CMK (cell line): ENCODE data around the gene IL12RB1.
A peak's percentile ranks its signal among the peaks of the same experiment; 100 is the strongest.
"Not testable (repeated sequence)": the region's sequence is repeated elsewhere in the genome, so short reads cannot be mapped to it uniquely, and the experiment has no call there.

Experiments
- DNase-seq: peaks from one replicate; pipeline ENCODE4 v3.0.0-alpha.2; 2010; ENCODE audit warnings: low read depth

IL12RB1 gene

DNA sequence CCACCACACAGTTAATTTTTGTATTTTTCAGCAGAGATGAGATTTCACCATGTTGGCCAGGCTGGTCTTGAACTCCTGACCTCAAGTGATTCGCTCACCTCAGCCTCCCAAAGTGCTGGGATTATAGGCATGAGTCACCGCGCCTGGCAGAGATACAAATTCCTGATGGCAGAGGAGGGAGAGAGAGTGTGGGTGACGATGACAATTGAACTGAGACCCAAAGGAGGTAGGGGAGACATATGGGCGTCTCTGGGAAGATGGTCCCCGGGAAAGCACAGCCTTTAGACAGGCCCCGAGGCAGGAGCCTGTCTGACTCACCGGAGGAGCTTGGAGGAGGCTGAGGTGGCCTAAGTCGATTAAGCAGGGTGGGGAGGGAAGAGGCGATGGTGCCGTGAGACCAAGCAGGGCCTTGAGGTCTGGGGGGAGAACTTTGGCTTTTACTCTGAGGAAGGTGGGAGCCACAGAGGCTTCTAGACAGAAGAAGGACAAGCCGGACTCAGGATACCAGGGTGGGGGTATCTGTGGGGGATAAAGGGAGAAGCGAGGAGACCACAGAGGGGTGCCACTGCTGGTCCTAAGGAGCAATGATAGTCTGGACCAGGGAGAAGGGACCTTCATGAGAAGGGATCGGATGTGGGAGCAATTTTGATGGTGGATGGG lies 40.5 kb downstream of the IL12RB1 start:
- DNase-seq, result no peak

DNA sequence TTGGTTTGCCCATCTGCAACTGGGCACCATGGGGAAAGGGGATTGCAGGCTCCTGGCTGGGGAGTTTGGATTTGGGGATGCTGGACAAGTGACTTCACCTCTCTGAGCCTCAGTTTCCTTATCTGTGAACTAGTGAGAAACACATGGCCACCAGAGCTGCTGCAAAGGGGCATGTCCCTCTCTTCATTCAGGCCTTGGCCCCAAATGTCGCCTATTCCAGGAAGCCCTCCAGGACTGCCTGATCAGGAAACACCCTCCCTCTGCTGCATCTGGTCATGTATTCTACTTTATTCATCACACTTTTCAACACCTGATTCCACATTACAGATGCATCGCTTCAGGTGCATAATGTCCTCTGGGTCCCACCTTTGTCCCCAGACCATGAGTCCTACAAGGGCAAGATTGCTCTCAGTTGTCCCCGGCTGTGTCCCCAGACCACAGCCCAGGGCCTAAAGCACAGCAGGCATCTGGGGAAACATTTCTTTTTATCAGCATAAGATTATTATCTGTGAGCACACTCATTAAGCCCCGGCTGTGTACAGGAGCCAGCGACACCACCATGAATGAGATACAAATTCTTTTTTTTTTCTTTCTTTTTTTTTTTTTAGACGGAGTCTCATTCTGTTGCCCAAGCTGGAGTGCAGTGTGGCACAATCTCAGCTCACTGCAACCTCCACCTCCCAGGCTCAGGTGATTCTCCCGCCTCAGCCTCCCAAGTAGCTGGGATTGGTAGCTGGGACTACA lies 41.3 kb downstream of the IL12RB1 start:
- DNase-seq, result no peak

DNA sequence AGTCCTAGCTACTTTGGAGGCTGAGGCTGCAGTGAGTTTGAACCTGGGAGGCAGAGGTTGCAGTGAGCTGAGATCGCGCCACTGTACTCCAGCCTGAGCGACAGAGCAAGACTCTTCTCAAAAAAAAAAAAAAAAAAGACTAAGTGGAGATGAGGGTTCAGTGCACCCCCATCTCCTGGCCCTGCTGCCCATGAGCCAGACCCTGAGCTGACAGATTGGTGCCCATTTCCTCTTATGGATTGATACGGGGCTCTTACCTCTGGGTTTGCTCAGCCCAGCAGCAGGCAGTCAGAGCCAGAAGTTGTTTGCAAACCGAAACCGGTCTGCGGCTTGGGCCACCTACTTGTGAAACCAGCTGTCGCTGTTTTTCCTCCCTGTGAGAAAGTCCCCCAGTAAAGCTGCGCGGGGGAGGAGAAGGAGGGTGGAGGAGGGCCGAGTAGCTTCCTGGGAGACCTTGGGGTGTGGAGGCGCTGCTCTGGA lies 41.9 kb downstream of the IL12RB1 start:
- DNase-seq, result no peak

DNA sequence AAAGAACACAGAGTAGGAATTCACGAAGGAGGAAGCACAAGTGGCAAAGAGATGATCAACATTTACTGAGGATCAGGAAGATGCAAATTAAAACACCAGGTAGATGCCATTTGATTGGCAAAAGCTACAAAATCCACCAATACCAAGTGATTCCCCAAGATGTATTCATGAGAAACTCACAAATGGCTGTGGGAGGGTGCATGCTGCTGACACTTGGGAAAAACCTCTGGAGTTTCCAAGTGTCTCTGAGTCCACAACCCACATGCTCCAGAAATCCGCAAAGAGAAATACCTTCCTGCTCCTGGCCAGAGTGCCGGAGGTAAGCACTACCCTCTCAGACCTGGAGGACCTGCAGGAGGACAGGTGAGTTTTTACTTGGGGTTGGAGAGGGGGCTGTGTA lies 43.1 kb downstream of the IL12RB1 start:
- no peak for DNase-seq

DNA sequence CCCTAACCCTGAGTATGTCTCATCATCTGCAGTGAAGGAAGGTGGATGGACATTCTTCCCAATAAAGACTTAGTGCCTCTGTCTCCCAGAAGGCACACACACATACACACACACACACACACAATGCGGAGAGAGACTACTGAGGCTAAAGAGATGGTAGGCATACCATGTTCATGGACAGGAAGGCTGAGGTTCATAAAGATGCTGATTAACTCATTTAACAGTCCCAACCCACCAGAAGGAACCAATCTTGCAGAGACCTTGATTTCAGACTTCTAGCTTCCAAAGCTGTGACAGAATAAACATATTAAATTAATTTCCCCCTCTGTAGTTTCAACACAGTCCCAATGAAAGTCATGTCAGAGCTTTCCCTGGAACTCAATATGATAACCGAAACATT lies 45.7 kb downstream of the IL12RB1 start:
- no peak for DNase-seq

DNA sequence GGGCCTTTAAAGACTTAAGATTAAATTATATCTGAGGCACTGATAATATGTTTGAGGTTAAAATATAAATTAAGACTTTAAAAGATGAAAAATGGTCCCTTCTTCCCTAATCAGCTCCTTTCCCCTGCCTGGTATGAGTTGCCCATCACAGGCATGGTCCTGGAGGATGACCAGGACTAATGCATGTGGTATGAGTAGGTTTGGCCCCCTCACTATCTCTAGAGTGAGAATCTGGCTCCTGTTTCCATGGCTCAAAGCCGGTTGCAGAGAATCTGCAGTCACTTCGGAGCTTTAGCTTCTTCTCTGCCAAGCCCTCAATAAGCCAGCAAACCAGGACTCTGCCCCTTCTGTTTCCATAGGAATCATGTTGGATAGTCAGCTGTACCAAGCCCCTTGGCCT lies 54.6 kb downstream of the IL12RB1 start:
- DNase-seq, result not testable (repeated sequence)

DNA sequence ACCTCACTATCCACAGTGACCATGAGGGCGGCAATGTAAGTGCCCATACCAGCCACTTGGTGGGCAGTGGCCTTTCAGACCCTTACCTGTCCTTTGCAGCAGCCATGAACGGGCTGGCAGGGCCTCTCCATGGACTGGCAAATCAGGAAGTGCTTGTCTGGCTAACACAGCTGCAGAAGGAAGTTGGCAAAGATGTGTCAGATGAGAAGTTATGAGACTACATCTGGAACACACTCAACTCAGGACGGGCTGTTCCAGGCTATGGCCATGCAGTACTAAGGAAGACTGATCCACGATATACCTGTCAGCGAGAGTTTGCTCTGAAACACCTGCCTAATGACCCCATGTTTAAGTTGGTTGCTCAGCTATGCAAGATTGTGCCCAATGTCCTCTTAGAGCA lies 55.3 kb downstream of the IL12RB1 start:
- DNase-seq, result not testable (repeated sequence)

DNA sequence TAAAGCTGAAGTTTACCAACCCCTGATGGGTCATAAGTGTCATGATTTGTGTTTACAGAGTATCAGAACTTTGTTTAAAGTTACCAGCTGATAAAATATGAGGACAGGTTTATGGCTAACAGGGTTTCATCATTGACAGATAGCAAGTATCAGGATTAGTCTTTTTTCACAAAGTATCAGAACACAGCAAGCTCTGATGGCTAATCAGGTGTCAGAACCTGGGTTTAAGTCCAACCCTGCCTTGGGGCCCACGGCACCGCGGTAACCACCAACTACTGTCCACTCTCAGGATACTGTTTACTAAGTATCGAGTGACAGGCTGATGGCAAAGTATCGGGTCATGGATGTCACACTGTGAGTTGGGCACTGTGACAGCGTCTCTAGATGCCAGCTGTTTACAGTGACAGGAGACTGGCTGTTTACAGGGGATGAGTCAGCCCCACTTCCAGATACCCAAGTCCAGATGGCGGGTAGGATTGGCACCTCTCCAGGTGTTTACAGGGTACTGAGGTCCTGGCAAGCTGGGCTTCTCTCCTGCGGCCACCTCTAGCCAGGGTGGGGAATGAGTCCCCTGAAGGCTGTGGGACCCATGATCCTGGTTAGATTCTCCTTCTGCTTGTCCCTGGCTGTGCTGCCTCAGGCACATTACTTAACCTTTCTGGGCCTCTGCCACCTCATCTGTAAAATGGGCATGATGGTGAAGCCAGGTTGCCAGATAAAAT lies 57.0 kb downstream of the IL12RB1 start:
- DNase-seq, result no peak

DNA sequence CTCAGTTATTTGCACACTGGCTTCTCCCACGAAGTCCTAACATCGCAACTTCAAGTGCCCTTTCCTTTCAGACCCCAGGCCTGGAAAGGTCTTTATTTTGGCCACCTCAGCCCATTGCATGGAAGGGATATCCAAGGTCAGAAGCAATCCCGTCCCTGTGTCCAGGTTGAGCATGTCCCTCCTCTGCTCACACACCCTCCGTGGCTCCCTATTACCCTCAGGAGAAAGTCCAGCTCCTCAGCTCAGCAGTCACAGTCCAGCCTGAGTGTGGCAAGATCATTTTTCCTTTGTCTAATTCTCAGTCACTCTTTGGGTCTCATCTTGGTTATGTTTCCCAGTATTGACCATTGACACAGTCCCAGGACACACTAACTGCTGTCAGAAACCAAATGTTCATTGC lies 59.6 kb downstream of the IL12RB1 start:
- no peak for DNase-seq

DNA sequence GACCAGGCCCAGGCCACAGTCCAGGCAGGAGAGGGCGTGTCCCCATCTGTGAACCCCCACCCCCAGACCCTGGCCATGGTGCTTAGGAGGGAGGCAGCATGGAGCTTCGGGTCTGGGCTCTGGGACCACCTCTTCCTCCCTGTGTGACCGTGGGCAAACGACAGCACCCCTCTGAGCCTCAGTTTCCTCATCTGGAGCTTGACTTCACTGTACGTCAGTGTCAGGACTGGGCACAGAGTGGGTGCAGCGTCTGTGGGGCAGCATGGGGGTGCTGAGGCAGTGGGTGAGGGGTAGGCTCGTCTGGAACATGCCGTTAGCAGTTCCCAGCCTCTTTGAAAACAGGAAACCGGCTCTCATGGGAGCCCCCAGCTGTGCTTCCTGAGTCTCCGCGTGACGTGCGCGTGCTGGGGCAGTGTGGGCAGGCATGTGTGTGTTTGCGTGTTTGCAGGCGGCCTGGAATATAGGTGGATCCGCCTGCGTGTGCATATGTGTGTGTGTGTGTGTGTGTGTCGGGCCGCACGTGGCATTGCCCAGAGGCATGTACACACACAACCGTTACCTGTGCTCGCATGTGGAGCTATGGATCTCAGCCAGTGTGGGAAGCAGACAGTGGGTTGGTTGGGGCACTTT lies 63.0 kb downstream of the IL12RB1 start:
- peak; percentile 63 for DNase-seq

DNA sequence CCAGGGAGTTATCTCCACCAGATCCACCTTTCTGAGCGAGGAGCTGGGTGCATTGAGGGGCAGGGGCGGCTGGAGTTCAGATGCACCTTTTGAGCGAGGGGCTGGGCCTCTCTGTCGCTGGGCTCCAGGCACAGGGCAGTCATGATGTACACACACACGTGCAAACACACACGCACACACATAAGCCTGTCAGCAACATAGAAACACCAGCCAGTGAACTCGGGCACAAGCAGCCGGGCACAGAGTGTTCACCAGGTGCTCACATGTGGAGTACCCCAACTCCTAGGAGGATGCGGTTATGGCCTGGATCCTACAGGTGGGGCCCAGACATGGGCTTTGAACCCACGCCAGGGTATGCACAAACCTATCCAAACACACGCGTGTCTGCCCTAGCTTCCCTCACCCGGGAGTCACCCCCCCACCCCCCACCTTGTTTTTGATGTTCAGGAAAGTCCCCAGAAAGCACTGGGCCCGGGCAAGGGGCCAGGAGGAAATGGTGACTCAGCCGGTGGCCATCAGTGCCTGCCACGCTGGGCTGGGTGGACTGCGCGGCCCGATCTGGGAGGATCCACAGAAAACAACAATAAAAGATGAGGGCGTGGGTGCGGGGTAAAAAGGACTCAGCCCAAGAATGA lies 65.5 kb downstream of the IL12RB1 start:
- DNase-seq, result no peak

DNA sequence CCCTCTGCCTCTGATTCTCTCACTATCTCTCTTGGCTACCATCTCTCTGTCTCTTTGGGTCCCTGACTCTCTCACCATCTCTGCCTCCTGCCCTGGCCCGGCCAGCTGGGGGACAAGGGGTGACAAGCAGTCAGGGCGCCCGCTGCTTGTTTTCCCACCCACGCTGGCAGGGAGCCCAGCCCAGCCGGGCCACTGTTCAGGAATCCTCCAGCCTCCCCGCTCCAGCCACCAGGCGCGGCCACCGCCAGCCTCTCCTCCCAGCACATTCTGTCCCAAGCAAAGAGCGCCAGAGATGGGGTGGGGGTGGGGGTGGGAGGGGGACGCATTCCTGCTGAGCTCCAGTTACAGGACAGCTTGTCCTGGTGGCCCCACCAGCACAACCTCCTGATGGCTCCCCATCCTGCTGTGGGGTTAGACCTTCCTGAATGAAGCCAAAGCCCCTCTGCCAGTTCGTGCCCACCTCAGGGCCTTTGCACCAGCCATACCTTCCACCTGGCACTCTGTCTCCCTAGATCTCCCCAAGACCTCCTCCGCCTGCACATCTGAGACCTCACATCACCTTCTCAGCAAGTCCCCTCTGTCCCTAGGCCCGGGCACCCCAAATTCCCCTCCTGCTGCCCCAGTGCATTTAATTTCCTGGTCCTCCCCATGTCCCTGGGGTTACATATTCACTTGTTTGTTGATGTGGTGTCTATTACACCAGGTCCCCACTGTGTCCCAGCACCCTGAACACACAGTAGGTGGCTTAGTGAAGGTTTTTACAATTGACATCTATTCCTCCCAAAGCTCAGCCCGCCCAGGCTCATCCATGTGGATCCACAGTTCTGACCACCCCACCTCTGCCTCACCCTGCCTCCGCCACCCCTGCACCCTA lies 66.3 kb downstream of the IL12RB1 start:
- no peak for DNase-seq

DNA sequence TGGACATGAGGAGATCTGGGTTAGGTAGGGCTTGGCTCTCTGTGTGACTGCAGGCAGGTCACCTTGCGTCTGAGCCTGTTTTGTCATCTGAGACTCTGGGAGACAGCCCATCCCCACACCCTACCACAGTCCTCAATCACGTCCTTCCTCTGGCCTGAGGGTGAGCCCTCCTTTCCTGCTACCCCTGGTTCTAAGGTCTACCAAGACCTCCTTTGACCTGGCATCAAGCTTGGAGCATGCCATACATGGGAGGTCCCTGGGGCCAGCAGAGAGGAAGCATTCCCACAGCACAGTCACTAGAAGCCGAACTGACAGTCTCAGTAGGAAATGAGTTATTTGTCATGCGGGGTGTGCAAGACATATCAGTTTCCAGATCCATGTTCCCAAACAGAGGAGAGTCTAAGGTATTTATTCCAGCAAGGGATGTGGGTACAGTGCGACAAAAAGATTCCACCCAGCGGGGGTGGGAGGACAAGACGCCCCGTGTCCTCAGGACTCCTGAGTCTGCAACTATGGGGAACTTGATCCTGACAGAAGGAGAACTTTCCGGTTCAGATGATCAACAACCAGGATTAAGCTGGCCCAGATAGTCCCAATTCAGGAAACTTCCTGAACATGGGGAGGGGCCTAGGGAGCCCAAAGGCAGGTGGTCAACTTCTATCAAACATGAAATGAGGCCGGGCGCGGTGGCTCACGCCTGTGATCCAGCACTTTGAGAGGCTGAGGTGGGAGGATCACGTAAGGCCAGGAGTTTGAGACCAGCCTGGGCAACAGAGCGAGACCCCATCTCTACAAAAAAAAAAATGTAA lies 69.3 kb downstream of the IL12RB1 start:
- no peak for DNase-seq

DNA sequence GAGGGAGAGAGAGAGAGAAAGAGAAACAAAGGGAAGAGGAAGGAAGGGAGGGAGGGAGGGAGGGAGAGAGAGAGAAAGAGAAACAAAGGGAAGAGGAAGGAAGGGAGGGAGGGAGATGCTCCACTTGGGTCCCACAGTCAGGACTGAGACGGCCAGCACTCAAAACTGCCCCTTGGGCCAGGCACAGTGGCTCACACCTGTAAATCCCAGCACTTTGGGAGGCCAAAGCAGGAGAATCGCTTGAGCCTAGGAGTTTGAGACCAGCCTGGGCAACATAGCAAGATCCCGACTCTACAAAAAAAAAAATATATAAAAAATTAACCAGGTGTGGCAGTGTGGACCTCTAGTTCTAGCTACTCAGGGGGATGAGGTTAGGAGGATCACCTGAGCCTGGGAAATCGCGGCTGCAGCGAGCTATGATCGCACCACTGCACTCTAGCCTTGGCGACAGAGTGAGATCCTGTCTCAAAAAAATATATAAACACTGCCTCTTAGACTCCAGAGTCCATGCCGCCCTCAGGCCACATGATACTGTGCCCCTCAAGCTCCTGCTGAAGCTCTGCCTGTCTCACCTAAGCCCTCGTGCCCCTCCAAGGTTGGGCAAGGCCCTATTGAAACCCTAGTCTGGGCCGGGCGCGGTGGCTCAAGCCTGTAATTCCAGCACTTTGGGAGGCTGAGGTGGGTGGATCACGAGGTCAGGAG lies 70.4 kb downstream of the IL12RB1 start:
- no peak for DNase-seq

DNA sequence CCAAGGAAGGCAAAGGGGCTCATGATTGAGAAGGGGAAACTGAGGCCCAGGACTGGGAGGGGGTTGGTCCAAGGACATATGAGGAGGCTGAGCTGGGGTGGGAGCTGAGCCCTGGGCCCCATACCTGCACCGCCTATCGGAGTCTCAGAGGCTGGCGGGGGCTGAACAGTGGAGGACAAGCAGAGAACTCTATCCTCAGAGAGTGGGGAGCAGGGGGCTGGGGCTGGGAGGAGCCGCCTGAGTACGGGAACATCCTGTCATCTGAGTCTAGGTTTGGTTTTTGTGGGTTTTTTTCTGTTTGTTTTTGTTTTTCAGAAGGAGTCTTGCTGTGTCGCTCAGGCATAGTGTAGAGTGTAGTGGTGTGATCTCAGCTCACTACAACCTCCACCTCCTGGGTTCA lies 72.5 kb downstream of the IL12RB1 start:
- DNase-seq, result no peak

DNA sequence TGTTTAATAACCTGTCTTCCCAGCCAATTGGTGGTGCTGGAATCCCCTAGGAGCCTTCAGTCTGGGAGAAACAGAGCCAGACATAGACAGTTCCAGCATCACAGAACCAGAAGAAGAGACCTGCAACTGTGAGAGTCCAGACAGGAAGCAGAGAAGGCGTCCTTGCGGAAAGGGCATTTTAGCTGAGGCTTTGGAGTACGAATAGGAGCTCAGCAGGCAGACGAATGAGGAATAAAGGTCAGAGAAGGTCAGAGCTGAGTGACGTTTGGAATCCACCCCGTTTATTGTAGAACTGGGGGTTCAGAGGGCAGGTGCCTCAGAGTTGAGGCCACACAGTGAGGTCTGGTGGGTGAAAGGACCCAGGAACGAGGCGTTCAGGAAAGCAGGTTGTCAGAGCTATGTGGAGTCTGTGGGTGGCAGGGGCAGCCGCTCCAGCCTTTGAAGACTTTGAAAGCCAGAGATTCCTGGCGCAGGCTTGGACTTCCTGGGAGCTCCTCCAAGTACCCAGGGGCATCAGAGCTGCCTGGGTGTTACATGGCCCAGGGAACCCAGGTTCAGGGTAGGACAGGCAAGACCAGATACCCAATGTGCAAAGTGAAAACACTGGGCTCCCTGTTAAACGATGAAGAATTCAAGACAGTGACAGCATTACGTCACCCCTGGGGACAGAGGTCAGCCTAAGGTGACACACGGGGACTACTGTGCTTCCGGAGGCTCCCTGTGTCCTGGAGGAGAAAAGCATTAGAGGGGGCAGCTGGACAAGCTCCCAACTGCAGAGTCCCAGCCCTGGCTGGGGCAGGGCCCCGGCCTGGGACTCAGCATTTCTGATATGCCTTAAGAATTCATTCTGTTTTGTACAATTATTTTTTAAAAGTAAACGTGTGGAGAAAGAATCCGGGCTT lies 73.3 kb downstream of the IL12RB1 start:
- no peak for DNase-seq

DNA sequence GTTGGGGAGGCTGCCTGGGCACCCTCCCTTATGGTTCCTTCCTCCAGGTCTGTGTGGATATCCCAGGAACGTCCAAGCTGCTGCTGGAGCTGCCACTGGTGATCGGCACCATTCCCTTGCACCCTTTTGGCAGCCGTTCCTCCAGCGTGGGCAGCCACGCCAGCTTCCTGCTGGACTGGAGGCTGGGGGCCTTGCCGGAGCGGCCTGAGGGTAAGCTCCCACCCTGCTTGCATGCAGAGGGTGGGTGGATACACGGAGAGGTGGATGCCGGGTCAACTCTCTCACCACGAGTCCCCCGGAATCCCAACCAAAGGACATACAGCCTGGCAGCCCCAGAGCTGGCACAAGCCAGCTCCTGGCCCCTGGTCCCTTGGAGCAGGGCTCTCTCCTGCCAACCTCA lies 76.6 kb downstream of the IL12RB1 start:
- DNase-seq, result no peak

DNA sequence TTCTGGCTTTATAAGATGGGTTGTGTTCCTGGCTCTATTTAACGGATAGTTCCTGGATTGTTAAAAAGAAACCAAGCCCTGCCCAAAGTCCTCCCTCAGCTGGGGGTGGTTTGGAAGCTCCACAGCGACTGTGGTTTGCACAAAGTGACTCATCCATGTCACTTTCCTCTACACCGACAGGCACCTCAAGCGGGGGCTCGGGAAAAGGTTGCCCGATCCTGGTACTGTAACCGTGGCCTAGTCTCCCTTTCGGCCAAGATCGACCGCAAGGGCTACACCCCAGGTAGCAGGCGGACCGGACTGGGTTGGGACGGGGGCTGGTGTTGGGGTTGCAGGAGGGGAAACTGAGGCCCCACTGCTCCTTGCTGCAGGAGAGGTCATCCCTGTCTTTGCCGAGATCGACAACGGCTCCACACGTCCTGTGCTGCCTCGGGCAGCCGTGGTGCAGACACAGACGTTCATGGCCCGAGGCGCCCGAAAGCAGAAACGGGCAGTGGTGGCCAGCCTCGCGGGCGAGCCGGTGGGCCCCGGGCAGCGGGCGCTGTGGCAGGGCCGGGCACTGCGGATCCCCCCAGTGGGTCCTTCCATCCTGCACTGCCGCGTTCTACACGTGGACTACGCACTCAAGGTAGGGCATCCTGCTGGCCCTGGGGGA lies 77.2 kb downstream of the IL12RB1 start:
- no peak for DNase-seq
